GM12892 (cell line): Measurements from ENCODE around the gene ANXA4.

ENCODE experiments used
- DNase-seq: peaks from one replicate; pipeline ENCODE4 v3.0.0; 2011; ENCODE audit not compliant: insufficient read length
- FAIRE-seq: peaks from 2 replicates; lab custom pipeline; 2011; peaks lifted over from hg19 to GRCh38; lab: Jason Lieb, UNC
- POLR2A ChIP-seq: IDR thresholded peaks from 2 replicates; pipeline ENCODE4 v1.6.1; 2011; ENCODE audit warnings: low read depth, low read length, control low read depth
- POLR2AphosphoS5 ChIP-seq: IDR thresholded peaks from 2 replicates; pipeline ENCODE4 v1.6.1; 2011; ENCODE audit warnings: low read depth, low read length, control low read depth
- TAF1 ChIP-seq: IDR thresholded peaks from 2 replicates; pipeline ENCODE4 v1.6.1; 2011; ENCODE audit warnings: low read depth, mild to moderate bottlenecking, control low read depth, low read length, borderline replicate concordance

The ANXA4 gene

GRCh38 chr2:69848186-69848790 lies 106.4 kb downstream of the ANXA4 start:
- peak; percentile 9 for FAIRE-seq
- no peak for TF ChIP-seq TAF1
- no peak for TF ChIP-seq POLR2A
- TF ChIP-seq POLR2AphosphoS5 = no peak
- DNase-seq = no peak

DNA sequence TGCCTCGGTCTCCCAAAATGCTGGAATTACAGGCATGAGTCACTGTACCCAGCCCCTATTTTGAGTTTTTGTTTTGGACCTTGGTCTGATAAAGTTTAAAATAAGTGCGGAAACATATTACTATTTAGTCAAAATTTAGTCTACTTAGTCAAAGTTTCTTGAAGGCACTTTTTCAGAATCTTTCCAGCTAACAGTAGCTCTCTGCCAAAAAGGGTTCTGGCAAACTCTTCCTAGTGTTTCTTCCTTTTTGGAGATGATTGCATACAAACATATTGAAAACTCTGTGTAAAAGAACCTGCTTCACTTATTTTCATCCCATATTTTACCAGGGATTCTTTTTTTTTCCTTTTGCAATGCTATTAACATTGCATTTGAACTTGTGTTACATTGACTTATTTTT lies 116.3 kb downstream of the ANXA4 start:
- TF ChIP-seq POLR2A (no peak), TAF1 (no peak), POLR2AphosphoS5 (no peak)

GRCh38 chr2:69863298-69863697 lies 121.4 kb downstream of the ANXA4 start:
- peak; percentile 69 for FAIRE-seq
- TF ChIP-seq POLR2AphosphoS5 = no peak
- no peak for TF ChIP-seq POLR2A
- TF ChIP-seq TAF1 = no peak
- DNase-seq = no peak

More for the DNA sequence above, 116.3 kb downstream of the ANXA4 start:
- no peak for DNase-seq
- FAIRE-seq = no peak
